ENCODE results near the gene GPX4.

Gene GPX4

GRCh38 chr19:1091544-1092175 is 12.1 kb upstream of the GPX4 start:
- DNase-seq (ENCODE audit: low read depth, low spot score), result no peak
- ChIA-PET POLR2A (no interaction called here), CTCF (interaction anchor here (1.3 kb wide), 1 partner anchor 10 kb away, joined by 4 read pairs; no protein-coding TSS in a partner anchor)
- no peak overlapping the region for H3K4me3 ChIP-seq (ENCODE audit: low read depth, low read length)
- TF ChIP-seq, protein P1, sequence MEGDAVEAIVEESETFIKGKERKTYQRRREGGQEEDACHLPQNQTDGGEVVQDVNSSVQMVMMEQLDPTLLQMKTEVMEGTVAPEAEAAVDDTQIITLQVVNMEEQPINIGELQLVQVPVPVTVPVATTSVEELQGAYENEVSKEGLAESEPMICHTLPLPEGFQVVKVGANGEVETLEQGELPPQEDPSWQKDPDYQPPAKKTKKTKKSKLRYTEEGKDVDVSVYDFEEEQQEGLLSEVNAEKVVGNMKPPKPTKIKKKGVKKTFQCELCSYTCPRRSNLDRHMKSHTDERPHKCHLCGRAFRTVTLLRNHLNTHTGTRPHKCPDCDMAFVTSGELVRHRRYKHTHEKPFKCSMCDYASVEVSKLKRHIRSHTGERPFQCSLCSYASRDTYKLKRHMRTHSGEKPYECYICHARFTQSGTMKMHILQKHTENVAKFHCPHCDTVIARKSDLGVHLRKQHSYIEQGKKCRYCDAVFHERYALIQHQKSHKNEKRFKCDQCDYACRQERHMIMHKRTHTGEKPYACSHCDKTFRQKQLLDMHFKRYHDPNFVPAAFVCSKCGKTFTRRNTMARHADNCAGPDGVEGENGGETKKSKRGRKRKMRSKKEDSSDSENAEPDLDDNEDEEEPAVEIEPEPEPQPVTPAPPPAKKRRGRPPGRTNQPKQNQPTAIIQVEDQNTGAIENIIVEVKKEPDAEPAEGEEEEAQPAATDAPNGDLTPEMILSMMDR (IDR thresholded peaks at IDR 0.05; ENCODE audit: insufficient read depth, low read length, missing control alignments), result no peak

GRCh38 chr19:1093330-1093729 is 10.5 kb upstream of the GPX4 start:
- CTCF ChIA-PET, result interaction anchor here (0.5 to 1.3 kb wide), 5 partner anchors 13 to 101 kb away, joined by 3 to 4 read pairs (median 3); no protein-coding TSS in a partner anchor
- POLR2A ChIA-PET, result interaction anchor here (0.9 to 1.3 kb wide), 2 partner anchors 9 kb away, joined by 5 read pairs; no protein-coding TSS in a partner anchor
- peak overlapping the region; percentile 92; the same call in 1 of the 2 replicates for H3K4me3 ChIP-seq (ENCODE audit: low read depth, low read length)

GRCh38 chr19:1093811-1094553 is 9.8 kb upstream of the GPX4 start:
- TF ChIP-seq, protein P1 (IDR thresholded peaks at IDR 0.05; ENCODE audit: insufficient read depth, low read length, missing control alignments), result no peak
- POLR2A ChIA-PET, result interaction anchor here (0.8 to 1.3 kb wide), 3 partner anchors 8 to 14 kb away, joined by 5 read pairs; no protein-coding TSS in a partner anchor

More at GRCh38 chr19:1093330-1093729, 10.5 kb upstream of the GPX4 start:
- TF ChIP-seq, protein P1 (IDR thresholded peaks at IDR 0.05; ENCODE audit: insufficient read depth, low read length, missing control alignments), result no peak
- DNase-seq (ENCODE audit: low read depth, low spot score), result no peak

DNA sequence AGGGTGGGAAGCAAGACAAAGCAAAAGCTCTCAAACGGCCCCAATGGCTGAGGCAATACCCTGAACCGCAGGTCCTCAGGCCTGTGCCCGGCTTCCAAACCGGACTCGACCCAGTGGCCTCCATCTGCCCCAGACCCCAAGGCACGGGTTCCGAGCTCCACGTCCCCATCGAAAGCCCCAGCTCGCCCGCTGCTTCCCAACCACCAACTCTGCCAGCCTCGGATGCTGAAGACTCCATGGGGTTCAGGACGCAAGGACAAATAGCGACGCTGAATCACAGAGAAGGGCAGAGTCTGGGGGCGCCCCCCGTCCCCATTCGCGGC is 9.2 kb upstream of the GPX4 start:
- ChIA-PET POLR2A (interaction anchor here (0.8 to 1.3 kb wide), 2 partner anchors 10 to 15 kb away, joined by 5 read pairs; no protein-coding TSS in a partner anchor), CTCF (interaction anchor here (1.0 to 1.3 kb wide), 2 partner anchors 10 to 27 kb away, joined by 3 to 4 read pairs; no protein-coding TSS in a partner anchor)
- peak overlapping the region; percentile 92 for H3K4me3 ChIP-seq (ENCODE audit: low read depth, low read length)
- TF ChIP-seq, protein P1 (IDR thresholded peaks at IDR 0.05; ENCODE audit: insufficient read depth, low read length, missing control alignments), result no peak
- no peak for DNase-seq (ENCODE audit: low read depth, low spot score)

More at GRCh38 chr19:1093811-1094553, 9.8 kb upstream of the GPX4 start:
- peak overlapping the region; percentile 92 for H3K4me3 ChIP-seq (ENCODE audit: low read depth, low read length)
- CTCF ChIA-PET, result interaction anchor here (0.5 to 1.3 kb wide), 5 partner anchors 9 to 101 kb away, joined by 3 to 4 read pairs (median 3); no protein-coding TSS in a partner anchor
- DNase-seq (ENCODE audit: low read depth, low spot score), result no peak

GRCh38 chr19:1094978-1095701 is 8.7 kb upstream of the GPX4 start, which contains the start of gene POLR2E:
Gene POLR2E, minus strand, starts transcription at chr19:1095375. Its CDS starts 60 bp downstream, at chr19:1095315.
- CTCF ChIA-PET, result interaction anchor here (1.0 to 1.3 kb wide), 2 partner anchors 10 to 27 kb away, joined by 3 to 4 read pairs; no protein-coding TSS in a partner anchor
- peak within 1 kb of the TSS; percentile 92 for H3K4me3 ChIP-seq (ENCODE audit: low read depth, low read length)
- POLR2A ChIA-PET, result interaction anchor here (0.8 kb wide), 1 partner anchor 15 kb away, joined by 5 read pairs; no protein-coding TSS in a partner anchor
- TF ChIP-seq, protein P1 (IDR thresholded peaks at IDR 0.05; ENCODE audit: insufficient read depth, low read length, missing control alignments), result no peak
- DNase-seq (ENCODE audit: low read depth, low spot score), result peak; percentile 76

Data from AG04449 (cell line).